Measurements from ENCODE around the gene RNGTT.

RNGTT gene

GRCh38 chr6:88614316-88614877 is 349.0 kb downstream of the RNGTT start:
- TF ChIP-seq ZNF133 (tag by site-specific recombination; IDR thresholded peaks at IDR 0.05) (no peak), ZNF610 (tag by site-specific recombination; IDR thresholded peaks at IDR 0.05; ENCODE audit: borderline replicate concordance) (no peak), SETDB1 (IDR thresholded peaks at IDR 0.05; ENCODE audit: insufficient read length, low read length) (no peak), ZNF157 (tag by site-specific recombination; IDR thresholded peaks at IDR 0.05) (no peak), ZBTB1 (tag by site-specific recombination; IDR thresholded peaks at IDR 0.05) (no peak), ZNF184 (tag by site-specific recombination; IDR thresholded peaks at IDR 0.05) (no peak), PRDM2 (tag by site-specific recombination; IDR thresholded peaks at IDR 0.05; ENCODE audit: borderline replicate concordance) (no peak), HOXD13 (CRISPR knock-in tag; IDR thresholded peaks at IDR 0.05; ENCODE audit: borderline replicate concordance) (no peak), ZNF239 (tag by site-specific recombination; IDR thresholded peaks at IDR 0.05) (no peak), ZNF138 (tag by site-specific recombination; IDR thresholded peaks at IDR 0.05; ENCODE audit: borderline replicate concordance) (no peak), ZNF211 (tag by site-specific recombination; IDR thresholded peaks at IDR 0.05; ENCODE audit: low read depth) (no peak), ZFHX2 (tag by site-specific recombination; conservative IDR thresholded peaks at IDR 0.05) (no peak), ZNF843 (tag by site-specific recombination; IDR thresholded peaks at IDR 0.05) (no peak), ZNF16 (tag by site-specific recombination; IDR thresholded peaks at IDR 0.05; ENCODE audit: low read depth) (no peak), ZNF585B (tag by site-specific recombination; IDR thresholded peaks at IDR 0.05) (no peak), CTCF (tag by site-specific recombination; IDR thresholded peaks at IDR 0.05) (no peak)
- TF ChIP-seq, protein P1, sequence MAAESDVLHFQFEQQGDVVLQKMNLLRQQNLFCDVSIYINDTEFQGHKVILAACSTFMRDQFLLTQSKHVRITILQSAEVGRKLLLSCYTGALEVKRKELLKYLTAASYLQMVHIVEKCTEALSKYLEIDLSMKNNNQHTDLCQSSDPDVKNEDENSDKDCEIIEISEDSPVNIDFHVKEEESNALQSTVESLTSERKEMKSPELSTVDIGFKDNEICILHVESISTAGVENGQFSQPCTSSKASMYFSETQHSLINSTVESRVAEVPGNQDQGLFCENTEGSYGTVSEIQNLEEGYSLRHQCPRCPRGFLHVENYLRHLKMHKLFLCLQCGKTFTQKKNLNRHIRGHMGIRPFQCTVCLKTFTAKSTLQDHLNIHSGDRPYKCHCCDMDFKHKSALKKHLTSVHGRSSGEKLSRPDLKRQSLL (tag by site-specific recombination; IDR thresholded peaks at IDR 0.05): no peak
- TF ChIP-seq, protein P2, sequence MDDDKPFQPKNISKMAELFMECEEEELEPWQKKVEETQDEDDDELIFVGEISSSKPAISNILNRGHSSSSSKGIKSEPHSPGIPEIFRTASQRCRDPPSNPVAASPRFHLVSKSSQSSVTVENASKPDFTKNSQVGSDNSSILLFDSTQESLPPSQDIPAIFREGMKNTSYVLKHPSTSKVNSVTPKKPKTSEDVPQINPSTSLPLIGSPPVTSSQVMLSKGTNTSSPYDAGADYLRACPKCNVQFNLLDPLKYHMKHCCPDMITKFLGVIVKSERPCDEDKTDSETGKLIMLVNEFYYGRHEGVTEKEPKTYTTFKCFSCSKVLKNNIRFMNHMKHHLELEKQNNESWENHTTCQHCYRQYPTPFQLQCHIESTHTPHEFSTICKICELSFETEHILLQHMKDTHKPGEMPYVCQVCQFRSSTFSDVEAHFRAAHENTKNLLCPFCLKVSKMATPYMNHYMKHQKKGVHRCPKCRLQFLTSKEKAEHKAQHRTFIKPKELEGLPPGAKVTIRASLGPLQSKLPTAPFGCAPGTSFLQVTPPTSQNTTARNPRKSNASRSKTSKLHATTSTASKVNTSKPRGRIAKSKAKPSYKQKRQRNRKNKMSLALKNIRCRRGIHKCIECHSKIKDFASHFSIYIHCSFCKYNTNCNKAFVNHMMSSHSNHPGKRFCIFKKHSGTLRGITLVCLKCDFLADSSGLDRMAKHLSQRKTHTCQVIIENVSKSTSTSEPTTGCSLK (tag by site-specific recombination; IDR thresholded peaks at IDR 0.05): no peak
- Histone ChIP-seq H3K4me1 (ENCODE audit: control insufficient read depth, insufficient read depth, low read length) (no peaks in the 10 kb centered on the region), H3K36me3 (ENCODE audit: control insufficient read depth in 2 of 2, insufficient read depth in 1 of 2, low read length in 2 of 2) (peaks cover 0 to 14% of the 10 kb centered on the region in 2 experiments; a peak in 1 of 3 replicates), H3K27ac (ENCODE audit: extremely low read depth, low read depth, low read length) (no peak overlapping the region), H3K9me3 (ENCODE audit: control insufficient read depth, insufficient read depth, low read depth, low read length) (no peaks in the 10 kb centered on the region), H3K4me3 (ENCODE audit: low read depth, low read length) (no peak overlapping the region)
- POLR2A ChIA-PET: no interaction called here
- CTCF ChIA-PET: no interaction called here

Data from HEK293 (cell line).